Esophagus squamous epithelium (tissue), 4 donors: ENCODE data around the gene PDZK1IP1.
"Not testable (repeated sequence)": the region's sequence is repeated elsewhere in the genome, so short reads cannot be mapped to it uniquely, and the experiment has no call there.

Experiments
- POLR2A ChIP-seq, 4 donors: fragments of 450-650 bp; IDR thresholded peaks; one replicate each; pipeline ENCODE4 v1.6.1; 2017; ENCODE audit warnings: antibody characterized with exemption in 4 of 4, mild to moderate bottlenecking in 4 of 4, moderate library complexity in 3 of 4
- TF ChIP-seq, protein P1 (sequence below), 6 experiments: fragments of 450-650 bp in 4 of 6; fragments of 200-600 bp in 2 of 6; sonication (generic) in 2 of 6; IDR thresholded peaks; one replicate each; pipeline ENCODE4 v1.5.1; 2016 to 2019; ENCODE audit warnings: antibody characterized with exemption in 6 of 6, mild to moderate bottlenecking in 4 of 6, moderate library complexity in 4 of 6

DNA sequence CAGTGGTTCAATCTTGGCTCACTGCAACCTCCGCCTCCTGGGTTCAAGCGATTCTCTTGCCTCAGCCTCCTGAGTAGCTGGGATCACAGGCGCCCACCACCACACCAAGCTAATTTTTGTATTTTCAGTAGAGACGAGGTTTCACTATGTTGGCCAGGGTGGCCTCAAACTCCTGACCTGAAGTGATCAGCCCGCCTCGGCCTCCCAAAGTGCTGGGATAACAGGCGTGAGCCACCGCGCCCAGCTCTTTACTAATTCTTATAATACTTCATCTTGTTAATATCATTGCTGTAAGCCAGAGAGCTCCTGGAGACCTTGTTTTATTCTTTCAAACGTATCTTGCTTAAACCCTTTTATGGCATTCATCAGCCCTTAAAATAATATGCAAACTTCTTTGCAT lies 3.7 kb upstream of the PDZK1IP1 start:
- TF ChIP-seq, protein P1, sequence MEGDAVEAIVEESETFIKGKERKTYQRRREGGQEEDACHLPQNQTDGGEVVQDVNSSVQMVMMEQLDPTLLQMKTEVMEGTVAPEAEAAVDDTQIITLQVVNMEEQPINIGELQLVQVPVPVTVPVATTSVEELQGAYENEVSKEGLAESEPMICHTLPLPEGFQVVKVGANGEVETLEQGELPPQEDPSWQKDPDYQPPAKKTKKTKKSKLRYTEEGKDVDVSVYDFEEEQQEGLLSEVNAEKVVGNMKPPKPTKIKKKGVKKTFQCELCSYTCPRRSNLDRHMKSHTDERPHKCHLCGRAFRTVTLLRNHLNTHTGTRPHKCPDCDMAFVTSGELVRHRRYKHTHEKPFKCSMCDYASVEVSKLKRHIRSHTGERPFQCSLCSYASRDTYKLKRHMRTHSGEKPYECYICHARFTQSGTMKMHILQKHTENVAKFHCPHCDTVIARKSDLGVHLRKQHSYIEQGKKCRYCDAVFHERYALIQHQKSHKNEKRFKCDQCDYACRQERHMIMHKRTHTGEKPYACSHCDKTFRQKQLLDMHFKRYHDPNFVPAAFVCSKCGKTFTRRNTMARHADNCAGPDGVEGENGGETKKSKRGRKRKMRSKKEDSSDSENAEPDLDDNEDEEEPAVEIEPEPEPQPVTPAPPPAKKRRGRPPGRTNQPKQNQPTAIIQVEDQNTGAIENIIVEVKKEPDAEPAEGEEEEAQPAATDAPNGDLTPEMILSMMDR (IDR thresholded peaks at IDR 0.05) = not testable (repeated sequence)
- TF ChIP-seq POLR2A (IDR thresholded peaks at IDR 0.05) = not testable (repeated sequence)
